ENCODE measurements around the gene RAB22A. TPM values are rescaled to one million over a fixed set of nuclear protein-coding genes. Genes with fewer than 3 reads are reported as not detected.
A peak's percentile ranks its signal among the peaks of the same experiment; 100 is the strongest.
"Not testable (repeated sequence)": the region's sequence is repeated elsewhere in the genome, so short reads cannot be mapped to it uniquely, and the experiment has no call there.

Gene RAB22A
- total RNA-seq, 1 donor from 2014 or later, result 25.2 TPM

GRCh38 chr20:58407966-58408557 lies 98.5 kb downstream of the RAB22A start:
- peaks cover 32% of the 10 kb centered on the region for H3K4me1 Mint-ChIP-seq (ENCODE audit: low read depth)
- no peaks in the 10 kb centered on the region for H3K36me3 Mint-ChIP-seq (ENCODE audit: low read depth)
- peak overlapping the region; percentile 82 for H3K27ac Mint-ChIP-seq (ENCODE audit: unreplicated experiment)
- H3K4me3 Mint-ChIP-seq (ENCODE audit: unreplicated experiment), result no peak overlapping the region
- no peaks in the 10 kb centered on the region for H3K27me3 Mint-ChIP-seq (ENCODE audit: low read depth)
- no peaks in the 10 kb centered on the region for H3K9me3 Mint-ChIP-seq (ENCODE audit: low read depth)
- TF ChIP-seq CTCF (IDR thresholded peaks at IDR 0.05), result no peak
- no peak for DNase-seq (ENCODE audit: low spot score)

- H3K27me3 Mint-ChIP-seq (ENCODE audit: low read depth), result no peaks in the 10 kb centered on the region
- H3K4me3 Mint-ChIP-seq (ENCODE audit: unreplicated experiment), result no peak overlapping the region
- DNase-seq (ENCODE audit: low spot score), result no peak
- peaks cover 32% of the 10 kb centered on the region for H3K4me1 Mint-ChIP-seq (ENCODE audit: low read depth)
- H3K27ac Mint-ChIP-seq (ENCODE audit: unreplicated experiment), result peak overlapping the region; percentile 82
- no peaks in the 10 kb centered on the region for H3K36me3 Mint-ChIP-seq (ENCODE audit: low read depth)
- no peaks in the 10 kb centered on the region for H3K9me3 Mint-ChIP-seq (ENCODE audit: low read depth)
- TF ChIP-seq CTCF (IDR thresholded peaks at IDR 0.05), result no peak
Measured at GRCh38 chr20:58408603-58409246, 99.2 kb downstream of the RAB22A start.

- H3K4me3 Mint-ChIP-seq (ENCODE audit: unreplicated experiment); H3K36me3 Mint-ChIP-seq (ENCODE audit: low read depth); H3K9me3 Mint-ChIP-seq (ENCODE audit: low read depth); H3K27me3 Mint-ChIP-seq (ENCODE audit: low read depth); DNase-seq (ENCODE audit: low spot score); H3K27ac Mint-ChIP-seq (ENCODE audit: unreplicated experiment): not testable (repeated sequence)
- H3K4me1 Mint-ChIP-seq (ENCODE audit: low read depth), result peaks cover 18% of the 10 kb centered on the region
Measured at GRCh38 chr20:58414216-58414615, 104.7 kb downstream of the RAB22A start.

GRCh38 chr20:58414786-58415185 lies 105.3 kb downstream of the RAB22A start:
- Mint-ChIP-seq H3K4me1 (ENCODE audit: low read depth) (peaks cover 15% of the 10 kb centered on the region), H3K36me3 (ENCODE audit: low read depth) (peaks cover 11% of the 10 kb centered on the region)
- not testable (repeated sequence) for H3K4me3 Mint-ChIP-seq (ENCODE audit: unreplicated experiment); H3K9me3 Mint-ChIP-seq (ENCODE audit: low read depth); DNase-seq (ENCODE audit: low spot score); H3K27me3 Mint-ChIP-seq (ENCODE audit: low read depth); H3K27ac Mint-ChIP-seq (ENCODE audit: unreplicated experiment)

- peaks cover 23% of the 10 kb centered on the region for H3K4me1 Mint-ChIP-seq (ENCODE audit: low read depth)
- H3K9me3 Mint-ChIP-seq (ENCODE audit: low read depth), result no peaks in the 10 kb centered on the region
- no peaks in the 10 kb centered on the region for H3K27me3 Mint-ChIP-seq (ENCODE audit: low read depth)
- DNase-seq (ENCODE audit: low spot score), result no peak
- H3K4me3 Mint-ChIP-seq (ENCODE audit: unreplicated experiment), result no peak overlapping the region
- peak overlapping the region; percentile 32 for H3K27ac Mint-ChIP-seq (ENCODE audit: unreplicated experiment)
- peaks cover 13% of the 10 kb centered on the region for H3K36me3 Mint-ChIP-seq (ENCODE audit: low read depth)
- no peak for TF ChIP-seq CTCF (IDR thresholded peaks at IDR 0.05)
Measured at GRCh38 chr20:58416057-58416456, 106.5 kb downstream of the RAB22A start.

- peak overlapping the region; percentile 25 for H3K27ac Mint-ChIP-seq (ENCODE audit: unreplicated experiment)
- H3K27me3 Mint-ChIP-seq (ENCODE audit: low read depth), result no peaks in the 10 kb centered on the region
- DNase-seq (ENCODE audit: low spot score), result no peak
- no peak overlapping the region for H3K4me3 Mint-ChIP-seq (ENCODE audit: unreplicated experiment)
- no peaks in the 10 kb centered on the region for H3K9me3 Mint-ChIP-seq (ENCODE audit: low read depth)
- TF ChIP-seq CTCF (IDR thresholded peaks at IDR 0.05), result no peak
- peaks cover 26% of the 10 kb centered on the region for H3K4me1 Mint-ChIP-seq (ENCODE audit: low read depth)
- peaks cover 15% of the 10 kb centered on the region for H3K36me3 Mint-ChIP-seq (ENCODE audit: low read depth)
Measured at GRCh38 chr20:58416835-58417234, 107.3 kb downstream of the RAB22A start.

Other genes starting within 250 kb of the RAB22A start
- gene ANKRD60, start 81.1 kb upstream of the RAB22A start, total RNA-seq, result not detected in 3 replicates
- 48.2 to 55.3 TPM (median 53.3 TPM) in 3 replicates for gene VAPB, start 79.5 kb downstream of the RAB22A start, total RNA-seq
- 20.7 to 26.3 TPM (median 22.5 TPM) in 3 replicates for gene APCDD1L, start 205.7 kb downstream of the RAB22A start, total RNA-seq

Measured in chondrocyte (in vitro differentiated cells).